Retinal pigment epithelial cell (primary cell): Measurements from ENCODE around the gene OBP2A.

Experiments used
- DNase-seq: peaks from one replicate; pipeline ENCODE4 v3.0.0-alpha.2; 2010; ENCODE audit warnings: low read depth
- H3K4me3 ChIP-seq: 2 replicates; pipeline ENCODE4 v1.5.1; 2011; ENCODE audit warnings: mild to moderate bottlenecking, low read length, control low read depth, moderate library complexity
- CTCF ChIP-seq: conservative IDR thresholded peaks from 2 replicates; pipeline ENCODE4 v1.5.1; 2011; ENCODE audit warnings: low read depth, low read length, control low read depth, inconsistent platforms

Gene OBP2A

GRCh38 chr9:135568026-135568425 is 22.1 kb downstream of the OBP2A start:
- no peak overlapping the region for H3K4me3 ChIP-seq
- no peak for DNase-seq
- TF ChIP-seq CTCF: no peak

- no peak for DNase-seq
Measured at GRCh38 chr9:135570456-135570855, 24.5 kb downstream of the OBP2A start.

GRCh38 chr9:135572233-135572632 is 26.3 kb downstream of the OBP2A start:
- DNase-seq: no peak
- no peak for TF ChIP-seq CTCF
- no peak overlapping the region for H3K4me3 ChIP-seq

More at GRCh38 chr9:135570456-135570855, 24.5 kb downstream of the OBP2A start:
- TF ChIP-seq CTCF: no peak
- no peak overlapping the region for H3K4me3 ChIP-seq

GRCh38 chr9:135573124-135573523 is 27.2 kb downstream of the OBP2A start:
- no peak overlapping the region for H3K4me3 ChIP-seq
- DNase-seq: no peak
- TF ChIP-seq CTCF: no peak

- H3K4me3 ChIP-seq: no peak overlapping the region
- no peak for TF ChIP-seq CTCF
- no peak for DNase-seq
Measured at GRCh38 chr9:135574331-135574730, 28.4 kb downstream of the OBP2A start.

- no peak for TF ChIP-seq CTCF
- no peak overlapping the region for H3K4me3 ChIP-seq
- no peak for DNase-seq
Measured at GRCh38 chr9:135574943-135575342, 29.0 kb downstream of the OBP2A start.

GRCh38 chr9:135575995-135576631 is 30.2 kb downstream of the OBP2A start:
- DNase-seq: no peak
- no peak overlapping the region for H3K4me3 ChIP-seq
- no peak for TF ChIP-seq CTCF
